HepG2 (cell line): Measurements from ENCODE around the gene NDOR1. TPM values are rescaled to one million over a fixed set of nuclear protein-coding genes. Genes with fewer than 3 reads are reported as not detected.

Source experiments
- GATA4 ChIP-seq: sonication (generic); IDR thresholded peaks from 2 replicates; pipeline ENCODE4 v1.6.1; 2016; ENCODE audit warnings: antibody characterized with exemption, low read depth, borderline replicate concordance
- HIVEP1 ChIP-seq: sonication (generic); formaldehyde crosslinking; IDR thresholded peaks from 2 replicates; pipeline ENCODE4 v1.4.0; 2020; ENCODE audit warnings: mild to moderate bottlenecking, missing genetic modification reagents
- MATR3 ChIP-seq: sonication (generic); formaldehyde crosslinking; IDR thresholded peaks from 2 replicates; pipeline ENCODE4 v1.4.0; 2020; ENCODE audit warnings: missing genetic modification reagents
- NCOA5 ChIP-seq: sonication (generic); formaldehyde crosslinking; IDR thresholded peaks from 2 replicates; pipeline ENCODE4 v1.4.0; 2020; ENCODE audit warnings: missing genetic modification reagents
- PAX8 ChIP-seq: sonication (generic); formaldehyde crosslinking; IDR thresholded peaks from 2 replicates; pipeline ENCODE4 v1.8.0; 2022; ENCODE audit warnings: mild to moderate bottlenecking, missing genetic modification reagents, borderline replicate concordance
- PHF20 ChIP-seq: sonication (generic); formaldehyde crosslinking; IDR thresholded peaks from 2 replicates; pipeline ENCODE4 v1.5.0; 2020; ENCODE audit warnings: mild to moderate bottlenecking, missing genetic modification reagents
- PHF21A ChIP-seq: sonication (generic); formaldehyde crosslinking; IDR thresholded peaks from 2 replicates; pipeline ENCODE4 v1.5.0; 2020; ENCODE audit warnings: mild to moderate bottlenecking, missing genetic modification reagents
- PPARG ChIP-seq: conservative IDR thresholded peaks from 2 replicates; pipeline ENCODE4 v1.6.1; 2016; ENCODE audit warnings: missing biosample characterization, missing genetic modification reagents
- ZNF558 ChIP-seq: sonication (generic); formaldehyde crosslinking; IDR thresholded peaks from 2 replicates; pipeline ENCODE4 v1.9.0; 2022; ENCODE audit warnings: mild to moderate bottlenecking, missing genetic modification reagents, borderline replicate concordance
- ZNF607 ChIP-seq: sonication (generic); formaldehyde crosslinking; IDR thresholded peaks from 2 replicates; pipeline ENCODE4 v1.5.1; 2020; ENCODE audit warnings: missing genetic modification reagents, mild to moderate bottlenecking, borderline replicate concordance
- ZNF614 ChIP-seq: IDR thresholded peaks from 2 replicates; pipeline ENCODE4 v1.6.1; 2018; ENCODE audit warnings: missing biosample characterization, missing genetic modification reagents, inconsistent platforms, borderline replicate concordance
- ZNF839 ChIP-seq: sonication (generic); formaldehyde crosslinking; IDR thresholded peaks from 2 replicates; pipeline ENCODE4 v1.4.0; 2020; ENCODE audit warnings: missing genetic modification reagents, mild to moderate bottlenecking, borderline replicate concordance
- polyA plus RNA-seq, 8 experiments: library from polyadenylated mRNA; depleted of rRNA in 3 of 8; stranded (reverse) in 7 of 8; unstranded in 1 of 8; fragments of >200 nt; fragmentation: Illumina TruSeq in 4 of 8; extraction: Trizol in 4 of 8; gene quantifications; 2 replicates each; pipeline versions ENCODE4 v1.2.1 to v1.2.3, GENCODE V29; 2011 to 2016; ENCODE audit warnings: low read depth in 4 of 8, missing spikeins in 1 of 8, mixed read lengths in 1 of 8; ENCODE audit not compliant: insufficient read depth in 1 of 8
- total RNA-seq, 5 experiments: library from RNA; depleted of rRNA; stranded (reverse); fragments of >200 nt; fragmentation: Illumina TruSeq; extraction: Trizol; gene quantifications; 2 replicates each; pipeline ENCODE4 v1.2.3, GENCODE V29; 2016; ENCODE audit warnings: low read depth in 1 of 5
- TF ChIP-seq, protein P1 (sequence below), 2 experiments: fragments of 450-650 bp in 1 of 2; sonication (generic) in 1 of 2; formaldehyde crosslinking in 1 of 2; IDR thresholded peaks; 2 replicates each; pipeline versions ENCODE4 v1.6.1 to v1.8.0; 2016 to 2022; ENCODE audit warnings: antibody characterized with exemption in 1 of 2, mild to moderate bottlenecking in 1 of 2, missing genetic modification reagents in 1 of 2
- TF ChIP-seq, protein P2 (sequence below): IDR thresholded peaks from 2 replicates; pipeline ENCODE4 v1.6.1; 2016
- TF ChIP-seq, protein P3 (sequence below): sonication (generic); formaldehyde crosslinking; IDR thresholded peaks from 2 replicates; pipeline ENCODE4 v1.5.0; 2020; ENCODE audit warnings: mild to moderate bottlenecking, missing genetic modification reagents

Gene NDOR1
- total and polyA plus RNA-seq, 2 of the 13 experiments (the other 11 are each of a cell fraction or from before 2014, with no cell fraction given) = 3.6 to 8.7 TPM

DNA sequence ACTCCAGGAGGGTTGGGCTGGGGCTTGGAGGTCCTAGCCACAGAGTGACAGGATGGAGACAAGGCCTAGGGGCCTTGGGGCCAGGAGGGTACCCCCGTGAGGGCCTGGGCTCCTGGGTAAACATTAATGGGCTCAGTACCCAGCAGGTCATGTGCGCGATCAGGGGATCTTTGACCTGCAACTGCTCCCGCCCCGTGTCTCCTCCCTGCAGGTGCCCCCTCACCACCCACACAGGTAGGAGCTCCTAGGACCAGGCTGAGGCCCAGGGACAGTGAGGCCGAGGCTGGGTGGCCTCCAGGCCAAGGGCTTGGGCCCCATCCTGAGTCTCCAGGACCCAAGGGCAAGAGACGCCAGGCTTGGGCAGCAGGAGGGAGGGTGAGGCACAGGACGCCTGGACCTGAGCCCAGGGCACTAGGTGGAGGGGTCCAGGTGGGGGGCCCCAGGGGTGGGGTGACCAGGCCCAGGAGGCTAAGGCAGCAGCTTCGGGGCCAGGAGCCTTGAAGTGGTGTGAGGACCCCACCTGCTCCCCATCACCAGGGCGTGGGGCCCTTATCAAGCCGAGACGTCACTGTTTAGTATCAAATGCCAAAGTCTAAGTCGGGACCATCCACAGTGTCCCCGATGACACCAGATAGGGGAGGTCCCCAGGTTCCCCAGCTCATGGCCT is 25.3 kb downstream of the NDOR1 start, which contains the start of gene SLC34A3 (continued):
- TF ChIP-seq, protein P1, sequence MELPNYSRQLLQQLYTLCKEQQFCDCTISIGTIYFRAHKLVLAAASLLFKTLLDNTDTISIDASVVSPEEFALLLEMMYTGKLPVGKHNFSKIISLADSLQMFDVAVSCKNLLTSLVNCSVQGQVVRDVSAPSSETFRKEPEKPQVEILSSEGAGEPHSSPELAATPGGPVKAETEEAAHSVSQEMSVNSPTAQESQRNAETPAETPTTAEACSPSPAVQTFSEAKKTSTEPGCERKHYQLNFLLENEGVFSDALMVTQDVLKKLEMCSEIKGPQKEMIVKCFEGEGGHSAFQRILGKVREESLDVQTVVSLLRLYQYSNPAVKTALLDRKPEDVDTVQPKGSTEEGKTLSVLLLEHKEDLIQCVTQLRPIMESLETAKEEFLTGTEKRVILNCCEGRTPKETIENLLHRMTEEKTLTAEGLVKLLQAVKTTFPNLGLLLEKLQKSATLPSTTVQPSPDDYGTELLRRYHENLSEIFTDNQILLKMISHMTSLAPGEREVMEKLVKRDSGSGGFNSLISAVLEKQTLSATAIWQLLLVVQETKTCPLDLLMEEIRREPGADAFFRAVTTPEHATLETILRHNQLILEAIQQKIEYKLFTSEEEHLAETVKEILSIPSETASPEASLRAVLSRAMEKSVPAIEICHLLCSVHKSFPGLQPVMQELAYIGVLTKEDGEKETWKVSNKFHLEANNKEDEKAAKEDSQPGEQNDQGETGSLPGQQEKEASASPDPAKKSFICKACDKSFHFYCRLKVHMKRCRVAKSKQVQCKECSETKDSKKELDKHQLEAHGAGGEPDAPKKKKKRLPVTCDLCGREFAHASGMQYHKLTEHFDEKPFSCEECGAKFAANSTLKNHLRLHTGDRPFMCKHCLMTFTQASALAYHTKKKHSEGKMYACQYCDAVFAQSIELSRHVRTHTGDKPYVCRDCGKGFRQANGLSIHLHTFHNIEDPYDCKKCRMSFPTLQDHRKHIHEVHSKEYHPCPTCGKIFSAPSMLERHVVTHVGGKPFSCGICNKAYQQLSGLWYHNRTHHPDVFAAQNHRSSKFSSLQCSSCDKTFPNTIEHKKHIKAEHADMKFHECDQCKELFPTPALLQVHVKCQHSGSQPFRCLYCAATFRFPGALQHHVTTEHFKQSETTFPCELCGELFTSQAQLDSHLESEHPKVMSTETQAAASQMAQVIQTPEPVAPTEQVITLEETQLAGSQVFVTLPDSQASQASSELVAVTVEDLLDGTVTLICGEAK (IDR thresholded peaks at IDR 0.05) = no peak
- TF ChIP-seq, protein P1 (CRISPR knock-in tag; IDR thresholded peaks at IDR 0.05) = no peak
- TF ChIP-seq PPARG (CRISPR knock-in tag) = no peak
- no peak for TF ChIP-seq ZNF607 (CRISPR knock-in tag)
- TF ChIP-seq HIVEP1 (CRISPR knock-in tag) = 0 out of 2 replicates have a peak, but pooled peaks have one; percentile 1
- TF ChIP-seq MATR3 = no peak
- 0 out of 2 replicates have a peak, but pooled peaks have one; percentile 29 for TF ChIP-seq ZNF839
- TF ChIP-seq NCOA5 (CRISPR knock-in tag) = no peak
- 0 out of 2 replicates have a peak, but pooled peaks have one; percentile 6 for TF ChIP-seq GATA4
- TF ChIP-seq, protein P2, sequence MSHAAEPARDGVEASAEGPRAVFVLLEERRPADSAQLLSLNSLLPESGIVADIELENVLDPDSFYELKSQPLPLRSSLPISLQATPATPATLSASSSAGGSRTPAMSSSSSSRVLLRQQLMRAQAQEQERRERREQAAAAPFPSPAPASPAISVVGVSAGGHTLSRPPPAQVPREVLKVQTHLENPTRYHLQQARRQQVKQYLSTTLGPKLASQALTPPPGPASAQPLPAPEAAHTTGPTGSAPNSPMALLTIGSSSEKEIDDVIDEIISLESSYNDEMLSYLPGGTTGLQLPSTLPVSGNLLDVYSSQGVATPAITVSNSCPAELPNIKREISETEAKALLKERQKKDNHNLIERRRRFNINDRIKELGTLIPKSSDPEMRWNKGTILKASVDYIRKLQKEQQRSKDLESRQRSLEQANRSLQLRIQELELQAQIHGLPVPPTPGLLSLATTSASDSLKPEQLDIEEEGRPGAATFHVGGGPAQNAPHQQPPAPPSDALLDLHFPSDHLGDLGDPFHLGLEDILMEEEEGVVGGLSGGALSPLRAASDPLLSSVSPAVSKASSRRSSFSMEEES (CRISPR knock-in tag) = peak; percentile 39; the same call in 1 of the 2 replicates
- TF ChIP-seq PHF20 (CRISPR knock-in tag) = no peak
- 0 out of 2 replicates have a peak, but pooled peaks have one; percentile 10 for TF ChIP-seq PAX8 (CRISPR knock-in tag)
- TF ChIP-seq ZNF558 (CRISPR knock-in tag) = 0 out of 2 replicates have a peak, but pooled peaks have one; percentile 32
- TF ChIP-seq, protein P3, sequence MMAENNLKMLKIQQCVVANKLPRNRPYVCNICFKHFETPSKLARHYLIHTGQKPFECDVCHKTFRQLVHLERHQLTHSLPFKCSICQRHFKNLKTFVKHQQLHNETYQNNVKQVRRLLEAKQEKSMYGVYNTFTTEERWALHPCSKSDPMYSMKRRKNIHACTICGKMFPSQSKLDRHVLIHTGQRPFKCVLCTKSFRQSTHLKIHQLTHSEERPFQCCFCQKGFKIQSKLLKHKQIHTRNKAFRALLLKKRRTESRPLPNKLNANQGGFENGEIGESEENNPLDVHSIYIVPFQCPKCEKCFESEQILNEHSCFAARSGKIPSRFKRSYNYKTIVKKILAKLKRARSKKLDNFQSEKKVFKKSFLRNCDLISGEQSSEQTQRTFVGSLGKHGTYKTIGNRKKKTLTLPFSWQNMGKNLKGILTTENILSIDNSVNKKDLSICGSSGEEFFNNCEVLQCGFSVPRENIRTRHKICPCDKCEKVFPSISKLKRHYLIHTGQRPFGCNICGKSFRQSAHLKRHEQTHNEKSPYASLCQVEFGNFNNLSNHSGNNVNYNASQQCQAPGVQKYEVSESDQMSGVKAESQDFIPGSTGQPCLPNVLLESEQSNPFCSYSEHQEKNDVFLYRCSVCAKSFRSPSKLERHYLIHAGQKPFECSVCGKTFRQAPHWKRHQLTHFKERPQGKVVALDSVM = peak; percentile 74
- TF ChIP-seq ZNF614 (CRISPR knock-in tag) = 0 out of 2 replicates have a peak, but pooled peaks have one; percentile 1
- TF ChIP-seq PHF21A (CRISPR knock-in tag) = peak; percentile 28; the same call in 1 of the 2 replicates
